Fibroblast of lung (primary cell): ENCODE results near the gene APEX1.

Experiments
- EZH2 ChIP-seq: IDR thresholded peaks from 2 replicates; pipeline ENCODE4 v1.5.1; 2012; ENCODE audit warnings: low read length, control low read depth, mild to moderate bottlenecking; ENCODE audit errors: missing control alignments
- TF ChIP-seq, protein P1 (sequence below), 2 donors: IDR thresholded peaks in 1 of 2; conservative IDR thresholded peaks in 1 of 2; 1 replicate in 1 of 2; 2 replicates in 1 of 2; pipeline ENCODE4 v1.5.1; 2011 to 2012; ENCODE audit warnings: low read length in 2 of 2, control low read depth in 1 of 2, inconsistent platforms in 1 of 2, low read depth in 1 of 2, mild to moderate bottlenecking in 1 of 2

- TF ChIP-seq, protein P1, sequence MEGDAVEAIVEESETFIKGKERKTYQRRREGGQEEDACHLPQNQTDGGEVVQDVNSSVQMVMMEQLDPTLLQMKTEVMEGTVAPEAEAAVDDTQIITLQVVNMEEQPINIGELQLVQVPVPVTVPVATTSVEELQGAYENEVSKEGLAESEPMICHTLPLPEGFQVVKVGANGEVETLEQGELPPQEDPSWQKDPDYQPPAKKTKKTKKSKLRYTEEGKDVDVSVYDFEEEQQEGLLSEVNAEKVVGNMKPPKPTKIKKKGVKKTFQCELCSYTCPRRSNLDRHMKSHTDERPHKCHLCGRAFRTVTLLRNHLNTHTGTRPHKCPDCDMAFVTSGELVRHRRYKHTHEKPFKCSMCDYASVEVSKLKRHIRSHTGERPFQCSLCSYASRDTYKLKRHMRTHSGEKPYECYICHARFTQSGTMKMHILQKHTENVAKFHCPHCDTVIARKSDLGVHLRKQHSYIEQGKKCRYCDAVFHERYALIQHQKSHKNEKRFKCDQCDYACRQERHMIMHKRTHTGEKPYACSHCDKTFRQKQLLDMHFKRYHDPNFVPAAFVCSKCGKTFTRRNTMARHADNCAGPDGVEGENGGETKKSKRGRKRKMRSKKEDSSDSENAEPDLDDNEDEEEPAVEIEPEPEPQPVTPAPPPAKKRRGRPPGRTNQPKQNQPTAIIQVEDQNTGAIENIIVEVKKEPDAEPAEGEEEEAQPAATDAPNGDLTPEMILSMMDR (conservative IDR thresholded peaks at IDR 0.05 in 1 of 2, IDR thresholded peaks at IDR 0.05 in 1 of 2; ENCODE audit: low read depth in 1 of 2, low read length in 2 of 2) = no peak
- no peak for TF ChIP-seq EZH2
Observed at GRCh38 chr14:20458031-20458789, 3.2 kb downstream of the APEX1 start.
